NCI-H146 treated with DMSO at 0.1 percent for 48 hours (cell line): ENCODE results near the gene MXRA7.

Experiments
- DNase-seq: peaks from one replicate; lab custom pipeline; 2025; ENCODE audit not compliant: unreplicated experiment; lab: John Stamatoyannopoulos, UW

Gene MXRA7

GRCh38 chr17:76697702-76698465, 12.9 kb downstream of the MXRA7 start:
- DNase-seq, result no peak

GRCh38 chr17:76696763-76697701, 13.7 kb downstream of the MXRA7 start:
- no peak for DNase-seq

- no peak for DNase-seq
Observed at GRCh38 chr17:76695059-76695831, 15.5 kb downstream of the MXRA7 start.

DNA sequence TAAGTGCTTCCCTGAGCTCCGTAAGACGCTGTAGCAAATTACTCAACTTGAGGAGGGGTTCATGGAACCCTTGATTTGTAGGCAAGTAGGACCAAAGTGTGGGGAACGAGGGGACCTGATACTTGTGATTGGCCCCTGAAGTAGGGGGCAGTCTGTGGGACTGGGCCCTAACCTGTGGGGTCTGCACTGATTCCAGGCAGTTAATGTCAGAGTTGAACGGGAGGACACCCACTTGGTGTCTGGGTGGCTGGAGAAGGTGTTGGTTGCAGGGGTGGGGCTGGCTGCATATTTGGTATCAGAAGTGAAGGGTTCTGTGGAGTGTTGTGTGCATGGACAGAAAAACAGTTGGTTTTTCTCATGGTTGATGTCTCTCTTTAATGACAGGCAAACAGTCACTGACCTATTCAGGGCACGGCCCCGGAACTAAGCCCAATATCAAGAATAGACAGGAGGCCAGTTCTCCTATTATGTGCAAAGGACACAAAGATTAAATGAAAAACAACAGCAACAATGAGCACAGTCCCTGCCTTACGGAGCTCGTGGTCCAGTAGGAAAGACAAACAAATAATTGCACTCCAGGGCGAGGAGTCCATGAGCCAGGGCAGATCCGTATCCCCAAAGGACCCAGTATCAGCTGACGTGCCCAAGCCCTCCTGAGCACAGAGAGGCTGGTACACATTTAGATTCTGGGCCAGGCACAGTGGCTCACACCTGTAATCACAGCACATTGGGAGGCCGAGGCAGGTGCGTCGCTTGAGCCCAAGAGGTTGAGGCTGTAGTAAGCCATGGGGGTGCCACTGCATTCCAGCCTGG, 19.2 kb downstream of the MXRA7 start:
- peak; percentile 18 for DNase-seq

GRCh38 chr17:76690596-76691280, 20.0 kb downstream of the MXRA7 start:
- DNase-seq, result no peak

DNA sequence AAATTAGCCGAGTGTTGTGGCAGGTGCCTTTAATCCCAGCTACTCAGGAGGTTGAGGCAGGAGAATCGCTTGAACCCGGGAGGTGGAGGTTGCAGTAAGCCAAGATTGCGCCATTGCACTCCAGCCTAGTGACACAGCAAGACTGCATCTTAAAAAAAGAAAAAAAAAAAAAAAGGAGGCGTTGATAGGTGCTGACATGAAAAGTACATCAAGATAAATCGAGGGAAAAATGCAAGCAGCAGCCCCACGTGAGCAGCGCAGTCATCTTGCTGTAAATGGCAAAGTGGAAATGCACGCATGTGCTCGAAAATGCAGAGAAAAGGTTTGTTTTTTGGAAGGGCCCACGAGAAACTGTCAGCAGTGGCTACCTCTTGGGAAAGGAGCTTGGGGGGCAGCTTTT, 20.9 kb downstream of the MXRA7 start:
- DNase-seq, result no peak

DNA sequence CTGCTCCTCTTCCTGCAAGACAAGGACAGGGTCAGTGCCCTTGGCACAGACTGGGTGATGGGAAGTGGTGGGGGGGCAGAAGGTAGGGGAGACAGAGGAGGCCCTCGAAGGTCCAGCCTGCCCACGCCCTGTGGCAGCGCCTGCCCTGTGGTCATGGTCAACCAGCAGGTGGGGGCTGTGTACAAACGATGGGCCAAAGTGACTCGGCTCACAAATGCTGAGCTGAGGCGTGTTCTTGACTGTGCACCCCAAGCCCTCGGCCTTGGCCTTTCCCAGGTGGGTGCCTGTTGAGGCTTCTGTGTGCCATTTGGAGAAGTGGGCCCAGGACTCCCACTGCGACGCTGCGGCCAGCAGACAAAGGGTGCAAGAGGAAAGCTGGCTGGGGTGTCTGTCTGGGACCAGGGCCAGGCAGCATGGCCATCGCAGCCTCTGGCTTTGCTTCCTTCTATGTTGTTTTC, 22.6 kb downstream of the MXRA7 start:
- no peak for DNase-seq

GRCh38 chr17:76687298-76688164, 23.2 kb downstream of the MXRA7 start:
- no peak for DNase-seq

GRCh38 chr17:76686538-76687297, 24.0 kb downstream of the MXRA7 start:
- no peak for DNase-seq

- DNase-seq, result no peak
Observed at GRCh38 chr17:76685846-76686245, 24.9 kb downstream of the MXRA7 start.

DNA sequence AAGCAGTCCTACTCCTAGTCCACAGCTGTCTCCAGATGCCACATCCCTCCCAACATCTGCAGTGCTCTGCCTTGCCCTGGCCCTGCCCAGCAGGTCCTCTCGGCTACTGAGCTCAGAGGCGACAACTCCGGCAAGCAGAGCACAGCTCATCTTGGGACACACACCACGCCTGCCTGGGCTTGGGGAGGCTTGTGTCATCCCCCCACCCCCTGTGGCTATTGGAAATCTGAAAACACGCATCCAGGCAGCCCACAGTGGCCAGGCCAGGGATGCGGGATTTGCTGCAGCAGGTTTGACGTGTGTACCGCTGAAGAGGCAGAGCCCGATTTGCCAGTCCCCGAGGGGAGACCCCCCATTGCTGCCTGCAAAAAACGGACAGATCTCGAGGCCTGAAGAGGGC, 25.4 kb downstream of the MXRA7 start:
- no peak for DNase-seq

DNA sequence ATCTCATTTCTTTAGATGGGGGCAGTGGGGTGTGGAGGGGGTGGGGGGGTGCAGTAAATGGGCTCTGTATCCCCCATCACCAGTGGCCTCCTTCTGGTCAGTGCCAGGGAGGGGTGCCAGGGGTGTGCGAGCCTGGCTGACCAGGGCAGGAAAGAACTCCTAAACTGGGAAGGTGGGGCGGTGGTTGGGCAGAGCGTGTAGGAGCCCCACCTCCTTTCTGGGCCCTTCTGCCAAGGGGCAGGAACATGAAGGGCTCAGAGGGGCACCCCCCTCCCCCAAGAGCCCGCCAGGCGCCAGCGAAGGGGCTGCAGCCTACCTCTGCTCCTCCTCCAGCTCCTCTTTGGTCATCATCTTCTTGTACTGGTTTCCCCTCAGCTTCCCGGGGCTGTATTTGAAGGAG, 26.0 kb downstream of the MXRA7 start:
- no peak for DNase-seq

DNA sequence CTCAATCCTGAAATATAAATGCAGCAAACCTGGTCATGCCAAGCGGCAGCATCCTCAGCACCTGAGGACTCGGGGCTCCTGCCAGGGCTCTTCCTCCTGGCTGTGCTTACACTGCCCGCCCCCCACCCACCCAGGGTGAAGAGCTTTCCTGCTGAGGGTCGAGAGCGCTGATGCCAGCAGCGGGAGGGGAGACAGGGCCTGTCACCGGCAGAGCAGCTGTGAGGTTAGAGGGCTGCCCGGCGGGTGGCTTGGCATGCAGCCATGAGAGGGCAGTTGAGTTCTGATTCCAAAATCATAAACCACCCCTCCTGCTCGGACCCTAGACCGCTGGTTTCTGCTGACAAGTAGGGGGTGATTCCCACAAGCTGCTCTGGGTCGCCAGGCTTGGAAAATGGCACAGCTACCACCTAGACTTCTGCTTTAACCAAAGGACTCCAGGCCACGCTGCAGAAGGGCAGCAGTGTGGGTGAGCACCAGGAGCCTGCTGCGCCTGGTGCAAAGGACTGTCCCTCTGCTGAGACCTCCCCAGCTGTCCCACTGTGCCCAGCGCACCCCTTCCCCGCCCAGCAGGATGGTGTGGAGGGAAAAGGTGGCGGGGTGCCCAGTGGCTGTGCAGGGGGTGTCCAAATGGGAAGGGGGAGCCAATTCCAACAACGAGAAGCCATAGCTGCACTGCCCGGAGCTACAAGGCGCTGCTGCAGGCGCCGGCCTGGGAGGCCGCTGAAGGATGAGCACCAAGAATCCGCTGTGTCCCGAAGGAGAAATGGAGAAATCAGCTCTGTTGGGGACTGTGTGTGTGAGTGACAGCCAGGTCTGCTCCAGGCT, 26.6 kb downstream of the MXRA7 start:
- no peak for DNase-seq

GRCh38 chr17:76683011-76683755, 27.6 kb downstream of the MXRA7 start:
- no peak for DNase-seq

DNA sequence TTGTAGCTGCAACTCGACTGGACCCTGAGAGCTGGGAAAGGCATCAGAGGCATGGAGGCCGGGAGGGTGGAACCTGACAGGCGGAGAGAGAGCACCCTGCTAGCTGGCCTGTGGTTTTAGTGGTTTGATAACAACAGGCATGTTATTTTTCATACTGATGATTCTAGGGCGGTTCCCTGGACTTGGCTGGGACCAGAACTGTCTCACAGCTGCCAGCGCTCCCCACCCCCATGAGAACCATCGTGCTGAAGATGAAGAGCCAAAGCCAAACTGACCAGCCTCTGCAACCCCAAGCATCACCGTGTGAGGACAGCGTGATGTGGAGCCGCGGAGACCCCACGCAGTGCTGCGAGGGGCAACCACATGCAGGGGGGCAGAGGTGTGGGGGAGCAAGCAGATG, 28.5 kb downstream of the MXRA7 start:
- no peak for DNase-seq
